ENCODE results near the gene MATK.

Gene MATK

DNA sequence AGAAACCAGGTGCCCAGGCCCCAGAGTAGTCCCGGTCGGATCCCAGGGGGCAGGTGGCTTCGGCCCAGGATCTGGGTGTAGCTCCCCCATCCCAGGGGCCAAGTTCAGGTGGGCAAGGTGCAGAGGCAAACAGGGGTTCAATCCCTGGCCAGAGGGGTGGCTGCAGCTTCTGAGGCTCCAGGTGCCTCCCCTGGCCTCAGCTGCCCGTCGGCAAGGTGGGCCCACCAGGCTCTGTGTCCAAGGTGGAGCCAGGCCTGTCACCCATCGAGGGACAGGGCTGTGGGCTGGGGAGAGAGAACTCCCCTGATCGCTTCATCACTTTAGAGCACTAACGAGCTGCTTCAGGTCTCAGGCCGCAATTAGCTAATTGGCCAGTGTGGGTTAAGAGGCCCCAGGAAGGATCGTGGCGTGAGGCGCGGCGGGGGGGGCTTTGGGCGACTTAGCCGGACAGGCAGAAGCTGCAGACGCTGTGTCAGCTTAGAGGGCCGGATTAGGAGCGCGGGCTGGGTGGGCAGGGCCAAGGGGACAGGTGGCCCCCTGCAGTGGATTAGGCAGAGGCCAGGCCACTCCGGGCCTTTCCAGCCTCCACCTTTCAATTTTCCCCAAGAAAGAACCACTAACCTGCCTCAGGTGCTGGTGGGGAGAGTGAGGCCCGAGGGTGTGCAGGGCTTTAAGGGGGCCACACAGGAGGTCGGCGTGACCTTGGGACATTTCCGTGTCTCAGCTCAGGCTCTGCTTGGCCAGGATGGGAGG, 11.4 kb downstream of the MATK start:
- TF ChIP-seq ZFX (IDR thresholded peaks at IDR 0.05), result no peak
- TF ChIP-seq, protein P1, sequence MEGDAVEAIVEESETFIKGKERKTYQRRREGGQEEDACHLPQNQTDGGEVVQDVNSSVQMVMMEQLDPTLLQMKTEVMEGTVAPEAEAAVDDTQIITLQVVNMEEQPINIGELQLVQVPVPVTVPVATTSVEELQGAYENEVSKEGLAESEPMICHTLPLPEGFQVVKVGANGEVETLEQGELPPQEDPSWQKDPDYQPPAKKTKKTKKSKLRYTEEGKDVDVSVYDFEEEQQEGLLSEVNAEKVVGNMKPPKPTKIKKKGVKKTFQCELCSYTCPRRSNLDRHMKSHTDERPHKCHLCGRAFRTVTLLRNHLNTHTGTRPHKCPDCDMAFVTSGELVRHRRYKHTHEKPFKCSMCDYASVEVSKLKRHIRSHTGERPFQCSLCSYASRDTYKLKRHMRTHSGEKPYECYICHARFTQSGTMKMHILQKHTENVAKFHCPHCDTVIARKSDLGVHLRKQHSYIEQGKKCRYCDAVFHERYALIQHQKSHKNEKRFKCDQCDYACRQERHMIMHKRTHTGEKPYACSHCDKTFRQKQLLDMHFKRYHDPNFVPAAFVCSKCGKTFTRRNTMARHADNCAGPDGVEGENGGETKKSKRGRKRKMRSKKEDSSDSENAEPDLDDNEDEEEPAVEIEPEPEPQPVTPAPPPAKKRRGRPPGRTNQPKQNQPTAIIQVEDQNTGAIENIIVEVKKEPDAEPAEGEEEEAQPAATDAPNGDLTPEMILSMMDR (conservative IDR thresholded peaks at IDR 0.05), result no peak
- H3K27ac ChIP-seq, result no peak overlapping the region

DNA sequence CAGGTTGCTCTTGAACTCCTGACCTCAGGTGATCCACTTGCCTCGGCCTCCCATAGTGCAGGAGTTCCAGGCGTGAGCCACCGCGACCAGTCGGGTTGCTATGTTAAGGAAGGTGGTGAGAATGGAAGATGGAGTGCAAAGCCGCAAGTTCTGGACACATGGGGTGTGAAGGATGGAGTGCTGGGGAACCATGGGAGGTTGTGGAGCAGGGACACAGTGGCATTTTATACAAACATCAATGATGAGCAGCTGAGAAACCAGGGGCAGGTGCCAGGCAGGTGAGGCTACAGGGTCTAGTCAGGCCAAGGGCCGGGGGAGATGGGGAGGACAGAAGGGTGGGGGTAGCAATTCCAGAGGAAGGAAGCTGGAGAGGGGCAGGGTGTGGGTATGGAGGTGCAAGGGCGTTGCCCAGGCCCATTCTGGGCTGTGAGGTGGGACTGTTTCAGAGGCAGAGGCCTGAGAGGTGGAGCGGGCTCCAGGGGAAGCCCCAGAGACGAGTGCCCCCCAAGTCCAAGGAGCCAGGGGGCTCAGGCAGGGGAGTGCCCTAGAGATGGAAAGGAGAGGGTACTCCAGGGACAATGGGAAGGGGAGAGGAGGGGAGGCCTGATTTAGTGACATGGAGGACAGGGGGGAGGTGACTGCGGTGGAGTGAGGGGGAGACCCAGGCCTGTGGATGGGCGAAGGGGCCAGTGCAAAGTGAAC, 12.2 kb downstream of the MATK start:
- TF ChIP-seq, protein P1 (conservative IDR thresholded peaks at IDR 0.05), result no peak
- no peak for TF ChIP-seq ZFX (IDR thresholded peaks at IDR 0.05)
- H3K27ac ChIP-seq, result no peak overlapping the region

DNA sequence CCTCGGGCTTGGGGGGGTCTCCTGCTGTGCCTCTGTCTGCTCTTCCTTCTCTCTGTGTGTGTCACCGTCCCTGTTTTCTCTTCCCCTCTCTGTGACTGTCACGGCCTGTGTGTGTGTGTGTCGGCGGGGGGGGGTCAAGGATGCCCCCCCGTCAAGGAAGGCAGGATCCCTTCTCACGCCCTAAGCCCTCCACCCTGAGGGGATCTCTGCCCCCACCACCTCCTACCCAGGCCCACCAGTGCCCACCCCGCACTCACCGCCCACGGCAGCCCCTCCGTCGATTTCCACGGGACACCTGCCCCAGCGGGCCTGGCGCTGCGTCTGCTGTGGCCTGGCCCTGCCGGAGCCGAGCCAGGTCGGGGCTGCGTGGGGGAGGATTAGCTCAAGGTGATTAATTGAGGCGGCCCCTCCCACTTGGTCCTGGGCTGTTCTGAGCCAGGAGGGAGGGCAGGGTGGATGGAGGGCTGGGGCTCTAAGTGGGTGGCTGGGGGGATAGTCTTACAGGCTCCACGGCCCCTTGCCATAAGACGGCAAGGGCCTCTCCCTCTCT, 14.2 kb downstream of the MATK start, which contains the start of gene RAX2:
Gene RAX2, minus strand, starts transcription at position 323 of the 550 bp plus-strand sequence. CDS start 486 bp downstream, outside the sequence.
- H3K27ac ChIP-seq, result no peak within 1 kb of the TSS
- TF ChIP-seq ZFX (IDR thresholded peaks at IDR 0.05), result no peak
- TF ChIP-seq, protein P1 (conservative IDR thresholded peaks at IDR 0.05), result no peak

DNA sequence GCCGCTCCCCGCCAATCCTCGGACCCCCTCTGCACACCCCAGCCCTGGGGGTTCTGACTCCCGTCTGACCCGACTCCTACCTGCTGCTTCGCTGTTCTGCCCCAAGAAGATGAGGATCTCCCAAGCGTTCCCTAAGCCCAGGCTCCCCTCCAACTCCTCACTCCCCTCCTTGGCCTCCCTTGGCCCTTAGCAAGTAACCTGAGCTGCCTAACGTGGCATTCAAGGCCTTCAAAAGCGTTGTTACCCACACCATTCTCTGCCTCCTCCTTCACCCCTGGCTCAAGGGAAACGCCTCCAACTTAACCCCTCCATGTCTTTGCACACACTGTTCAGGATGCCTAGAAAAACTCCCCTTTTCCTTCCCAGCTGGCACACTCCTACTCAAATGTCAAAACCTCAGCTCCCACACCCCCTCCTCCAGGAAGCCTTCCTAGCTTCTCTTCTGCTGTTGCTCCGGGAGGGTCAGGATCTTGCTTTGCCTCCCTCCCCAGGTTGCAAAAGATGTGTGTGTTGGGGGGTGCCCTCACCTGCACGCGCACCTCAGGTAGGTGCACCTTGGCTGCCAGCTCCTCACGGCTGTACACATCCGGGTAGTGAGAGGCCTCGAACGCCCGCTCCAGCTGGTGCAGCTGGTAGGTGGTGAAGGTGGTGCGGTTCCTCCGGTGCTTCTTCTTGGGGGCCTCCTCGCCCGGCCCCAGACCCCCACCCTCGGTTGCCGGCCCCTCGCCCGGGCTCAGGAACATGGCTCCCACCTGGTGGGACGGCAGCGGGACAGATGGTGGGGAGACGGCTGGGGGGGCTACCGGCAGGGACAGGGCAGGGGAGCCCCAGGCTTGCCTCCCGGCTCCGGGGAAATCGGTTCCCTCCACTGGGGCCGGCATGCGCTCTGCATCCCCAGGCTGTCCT, 14.9 kb downstream of the MATK start:
- H3K27ac ChIP-seq, result no peak overlapping the region
- TF ChIP-seq ZFX (IDR thresholded peaks at IDR 0.05), result no peak
- TF ChIP-seq, protein P1 (conservative IDR thresholded peaks at IDR 0.05), result no peak

DNA sequence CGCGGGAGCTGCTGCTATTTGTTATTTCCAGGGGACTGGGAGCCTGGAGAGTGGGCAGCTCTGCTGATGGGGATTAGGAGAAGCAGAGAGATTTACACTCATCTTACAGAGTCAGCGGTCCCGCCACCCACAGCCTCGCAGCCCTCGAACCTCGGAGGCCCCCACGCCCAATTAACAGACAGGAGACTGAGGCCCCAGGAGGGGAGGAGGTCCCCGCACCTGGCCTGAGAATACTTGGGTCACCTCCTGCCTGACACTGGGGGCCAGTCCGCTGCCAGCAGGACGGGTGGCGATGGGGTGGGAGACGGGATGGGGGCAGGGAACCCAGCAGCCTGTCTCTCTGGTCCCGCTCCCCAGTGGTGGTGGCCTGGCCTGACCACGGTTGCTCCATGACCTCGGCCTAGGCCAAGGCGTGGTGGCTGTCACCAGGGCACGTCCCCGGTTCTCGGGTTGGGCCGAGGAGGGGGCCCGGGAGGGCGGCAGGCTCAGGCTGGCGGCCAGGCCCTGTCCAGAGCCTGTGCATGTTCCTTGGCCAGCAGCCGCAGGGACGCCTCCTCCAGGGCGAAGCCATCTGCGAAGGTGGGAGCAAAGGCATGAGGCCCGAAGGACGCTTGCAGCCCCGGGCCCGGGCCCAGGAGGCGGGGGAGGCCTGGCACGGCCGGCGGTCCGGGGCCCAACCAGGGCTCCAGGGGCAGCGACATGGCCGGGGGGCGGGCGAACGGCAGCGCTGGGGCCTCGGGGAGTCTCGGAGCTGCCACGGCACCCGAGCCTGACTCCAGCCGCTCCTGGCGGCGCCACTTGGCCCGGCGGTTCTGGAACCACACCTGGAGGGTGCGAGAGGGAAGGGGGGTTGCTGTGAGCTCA, 15.8 kb downstream of the MATK start:
- TF ChIP-seq ZFX (IDR thresholded peaks at IDR 0.05), result no peak
- TF ChIP-seq, protein P1 (conservative IDR thresholded peaks at IDR 0.05), result no peak
- no peak overlapping the region for H3K27ac ChIP-seq

DNA sequence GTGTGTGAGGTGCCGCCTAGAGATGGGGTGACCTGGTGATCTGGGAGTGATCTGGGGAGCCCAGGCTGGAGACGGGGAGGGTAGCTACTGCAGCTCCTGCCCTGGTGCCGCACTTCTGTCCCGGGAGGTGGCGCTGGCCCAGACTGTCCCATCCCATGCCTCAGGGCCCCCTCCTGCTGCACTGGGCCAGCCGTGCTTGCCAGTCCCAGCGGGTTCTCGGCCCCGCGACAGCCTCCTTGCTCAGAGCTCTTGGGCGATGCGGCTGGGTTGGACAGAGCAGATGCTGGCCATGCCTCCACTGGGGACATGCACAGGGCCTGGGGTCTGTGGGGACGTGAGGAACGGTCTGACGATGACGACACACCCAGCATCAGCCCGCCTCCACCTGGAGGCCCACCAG, 16.7 kb downstream of the MATK start:
- H3K27ac ChIP-seq, result no peak overlapping the region
- TF ChIP-seq, protein P1 (conservative IDR thresholded peaks at IDR 0.05), result no peak
- no peak for TF ChIP-seq ZFX (IDR thresholded peaks at IDR 0.05)

All from C4-2B (cell line).